Left ventricle myocardium inferior (tissue), 1 donor: ENCODE results near the gene NEK10. TPM values are rescaled to one million over a fixed set of nuclear protein-coding genes. Genes with fewer than 3 reads are reported as not detected.
A peak's percentile ranks its signal among the peaks of the same experiment; 100 is the strongest.

Source experiments
- DNase-seq: peaks from one replicate; pipeline ENCODE4 v3.0.0-alpha.2; 2020
- H3K27ac ChIP-seq: fragments of 200-600 bp; replicated peaks from 2 replicates; pipeline ENCODE4 v1.8.0; 2021
- H3K27me3 ChIP-seq: fragments of 200-600 bp; 2 replicates; pipeline ENCODE4 v1.8.0; 2021; ENCODE audit warnings: low read depth
- H3K36me3 ChIP-seq: fragments of 200-600 bp; 2 replicates; pipeline ENCODE4 v1.8.0; 2021
- H3K4me1 ChIP-seq: fragments of 200-600 bp; 2 replicates; pipeline ENCODE4 v1.8.0; 2021
- H3K4me3 ChIP-seq: fragments of 200-600 bp; 2 replicates; pipeline ENCODE4 v1.8.0; 2021; ENCODE audit warnings: mild to moderate bottlenecking, moderate library complexity
- H3K9me3 ChIP-seq: fragments of 200-600 bp; replicated peaks from 2 replicates; pipeline ENCODE4 v1.8.0; 2021
- intact Hi-C: fragments of 100-400 bp; cut with micrococcal nuclease; formaldehyde crosslinking; loops from one replicate; pipeline ENCODE4 v1.11.0; 2022
- total RNA-seq: library from RNA; stranded (reverse); fragmentation: NEBNext Ultra II Directional; extraction: Animal tissue kit (Norgen Biotek cat#: 25700); gene quantifications from one replicate; pipeline ENCODE4 v1.2.1, GENCODE V29; 2021
- TF ChIP-seq, protein P1 (sequence below): fragments of 200-600 bp; IDR thresholded peaks from 2 replicates; pipeline ENCODE4 v1.8.0; 2021; ENCODE audit warnings: antibody characterized with exemption, mild to moderate bottlenecking, borderline replicate concordance
- donor health status: DM: no; HTN: yes; CAD: no; lungs with severe emphysema.

Gene NEK10
- total RNA-seq, 1 donor from 2014 or later: 11.5 TPM

DNA sequence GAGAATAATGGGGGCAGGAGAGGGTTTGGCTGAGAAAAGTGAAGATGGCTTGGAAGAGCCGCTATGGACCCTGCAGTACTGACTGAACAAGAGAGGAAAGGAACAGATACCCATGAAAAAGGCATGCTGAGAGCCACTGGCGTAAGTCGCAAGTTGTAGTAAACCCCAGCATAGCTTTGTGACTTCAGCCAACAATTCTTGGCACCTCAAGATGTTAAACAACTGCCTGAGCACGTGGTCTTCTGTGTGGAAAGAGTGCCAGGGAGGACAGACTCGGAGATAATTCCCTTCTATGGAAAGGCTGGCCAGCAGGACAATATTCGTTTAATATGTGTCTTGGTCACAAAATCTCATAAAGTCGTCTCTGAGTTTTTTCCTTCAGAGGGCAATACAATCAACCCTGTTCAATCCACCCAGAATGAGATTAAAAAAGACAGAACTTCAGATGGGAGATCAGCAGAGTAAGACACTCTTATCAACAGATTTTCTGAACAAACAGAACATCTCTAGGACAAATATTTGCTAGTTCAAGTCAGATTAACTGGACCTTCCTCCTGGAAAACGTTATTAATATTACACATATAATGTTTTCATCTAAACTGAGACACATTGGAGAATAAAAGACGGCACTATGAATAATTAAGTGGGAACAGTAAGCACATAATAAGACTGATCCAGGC lies 49.2 kb downstream of the NEK10 start:
- Histone ChIP-seq H3K9me3 (no peaks in the 10 kb centered on the region), H3K27me3 (no peaks in the 10 kb centered on the region), H3K4me3 (no peak overlapping the region), H3K27ac (peak overlapping the region; percentile 61), H3K4me1 (peaks cover 21% of the 10 kb centered on the region), H3K36me3 (peaks cover 3% of the 10 kb centered on the region)
- intact Hi-C loops: loop anchor here (10.0 kb wide), 1 partner anchor 365 kb away; no protein-coding TSS in a partner anchor
- TF ChIP-seq, protein P1, sequence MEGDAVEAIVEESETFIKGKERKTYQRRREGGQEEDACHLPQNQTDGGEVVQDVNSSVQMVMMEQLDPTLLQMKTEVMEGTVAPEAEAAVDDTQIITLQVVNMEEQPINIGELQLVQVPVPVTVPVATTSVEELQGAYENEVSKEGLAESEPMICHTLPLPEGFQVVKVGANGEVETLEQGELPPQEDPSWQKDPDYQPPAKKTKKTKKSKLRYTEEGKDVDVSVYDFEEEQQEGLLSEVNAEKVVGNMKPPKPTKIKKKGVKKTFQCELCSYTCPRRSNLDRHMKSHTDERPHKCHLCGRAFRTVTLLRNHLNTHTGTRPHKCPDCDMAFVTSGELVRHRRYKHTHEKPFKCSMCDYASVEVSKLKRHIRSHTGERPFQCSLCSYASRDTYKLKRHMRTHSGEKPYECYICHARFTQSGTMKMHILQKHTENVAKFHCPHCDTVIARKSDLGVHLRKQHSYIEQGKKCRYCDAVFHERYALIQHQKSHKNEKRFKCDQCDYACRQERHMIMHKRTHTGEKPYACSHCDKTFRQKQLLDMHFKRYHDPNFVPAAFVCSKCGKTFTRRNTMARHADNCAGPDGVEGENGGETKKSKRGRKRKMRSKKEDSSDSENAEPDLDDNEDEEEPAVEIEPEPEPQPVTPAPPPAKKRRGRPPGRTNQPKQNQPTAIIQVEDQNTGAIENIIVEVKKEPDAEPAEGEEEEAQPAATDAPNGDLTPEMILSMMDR: no peak
- DNase-seq: no peak

DNA sequence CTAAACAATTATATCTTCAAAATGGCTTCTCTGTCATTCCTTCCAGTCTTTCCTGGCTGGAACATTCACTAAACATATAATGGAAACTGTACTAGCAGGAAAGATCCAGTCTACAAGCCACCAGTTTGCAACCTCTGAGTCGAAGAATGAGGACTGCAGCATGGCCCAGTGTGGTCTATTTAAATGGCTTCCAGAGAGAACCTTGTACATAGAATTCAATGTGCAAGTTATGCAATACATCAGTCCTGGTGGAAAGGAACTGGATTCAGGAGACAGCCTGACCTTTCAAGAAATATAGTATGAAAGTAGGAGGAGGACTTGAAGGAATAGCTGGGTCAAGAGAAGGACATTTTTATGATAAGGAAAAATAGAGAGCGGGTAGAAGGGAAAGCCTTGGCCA lies 49.9 kb downstream of the NEK10 start:
- Histone ChIP-seq H3K4me3 (no peak overlapping the region), H3K27ac (peak overlapping the region; percentile 61), H3K4me1 (peaks cover 21% of the 10 kb centered on the region), H3K36me3 (peaks cover 3% of the 10 kb centered on the region), H3K27me3 (no peaks in the 10 kb centered on the region), H3K9me3 (no peaks in the 10 kb centered on the region)
- TF ChIP-seq, protein P1: no peak
- intact Hi-C loops: loop anchor here (10.0 kb wide), 1 partner anchor 365 kb away; no protein-coding TSS in a partner anchor
- no peak for DNase-seq

DNA sequence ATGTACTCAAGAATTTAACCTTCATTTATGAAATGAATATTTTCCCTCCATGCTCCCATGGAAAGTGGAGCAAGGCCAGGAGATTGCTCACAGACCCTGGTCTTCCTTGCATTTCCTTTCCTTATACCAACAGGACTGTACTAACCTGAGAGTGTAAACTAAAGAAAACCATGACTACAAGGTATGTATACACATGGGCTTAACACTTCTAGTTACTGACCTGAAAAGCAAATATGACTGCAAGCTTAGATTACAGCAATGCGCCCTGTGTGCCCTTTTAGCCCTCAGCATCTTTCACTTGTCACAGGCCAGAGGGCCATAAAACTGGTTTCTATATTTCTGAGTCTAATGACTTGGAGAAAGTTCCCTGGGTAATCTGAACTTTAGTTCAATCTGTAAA lies 52.1 kb downstream of the NEK10 start:
- intact Hi-C loops: loop anchor here (10.0 kb wide), 1 partner anchor 368 kb away; no protein-coding TSS in a partner anchor
- H3K9me3 ChIP-seq: no peaks in the 10 kb centered on the region
- peaks cover 3% of the 10 kb centered on the region for H3K36me3 ChIP-seq
- no peak for DNase-seq
- H3K27ac ChIP-seq: peak overlapping the region; percentile 13
- TF ChIP-seq, protein P1: no peak
- H3K27me3 ChIP-seq: no peaks in the 10 kb centered on the region
- H3K4me1 ChIP-seq: peaks cover 24% of the 10 kb centered on the region
- H3K4me3 ChIP-seq: no peak overlapping the region

DNA sequence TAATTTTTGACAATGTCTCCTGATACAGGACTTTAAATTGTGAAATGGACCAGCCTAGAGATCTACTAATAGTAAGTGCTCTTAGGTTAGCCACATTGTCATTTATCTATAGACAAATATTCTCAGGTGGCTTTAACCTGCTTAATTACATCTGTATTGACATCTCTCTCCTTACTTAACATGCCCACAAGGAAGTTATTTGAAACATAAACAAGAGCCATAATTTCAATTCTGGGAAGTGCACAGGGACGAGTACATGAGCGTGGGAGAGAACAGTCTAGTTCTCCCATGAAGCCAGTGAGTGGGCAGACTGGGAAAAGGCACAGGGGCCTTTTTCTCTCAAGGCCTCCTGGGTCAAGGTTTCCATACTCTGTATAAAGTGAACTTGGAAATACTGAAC lies 54.2 kb downstream of the NEK10 start:
- DNase-seq: no peak
- TF ChIP-seq, protein P1: no peak
- Histone ChIP-seq H3K4me1 (peaks cover 19% of the 10 kb centered on the region), H3K4me3 (no peak overlapping the region), H3K9me3 (no peaks in the 10 kb centered on the region), H3K27me3 (no peaks in the 10 kb centered on the region), H3K36me3 (no peaks in the 10 kb centered on the region), H3K27ac (no peak overlapping the region)
- intact Hi-C loops: loop anchor here (10.0 kb wide), 1 partner anchor 370 kb away; no protein-coding TSS in a partner anchor

DNA sequence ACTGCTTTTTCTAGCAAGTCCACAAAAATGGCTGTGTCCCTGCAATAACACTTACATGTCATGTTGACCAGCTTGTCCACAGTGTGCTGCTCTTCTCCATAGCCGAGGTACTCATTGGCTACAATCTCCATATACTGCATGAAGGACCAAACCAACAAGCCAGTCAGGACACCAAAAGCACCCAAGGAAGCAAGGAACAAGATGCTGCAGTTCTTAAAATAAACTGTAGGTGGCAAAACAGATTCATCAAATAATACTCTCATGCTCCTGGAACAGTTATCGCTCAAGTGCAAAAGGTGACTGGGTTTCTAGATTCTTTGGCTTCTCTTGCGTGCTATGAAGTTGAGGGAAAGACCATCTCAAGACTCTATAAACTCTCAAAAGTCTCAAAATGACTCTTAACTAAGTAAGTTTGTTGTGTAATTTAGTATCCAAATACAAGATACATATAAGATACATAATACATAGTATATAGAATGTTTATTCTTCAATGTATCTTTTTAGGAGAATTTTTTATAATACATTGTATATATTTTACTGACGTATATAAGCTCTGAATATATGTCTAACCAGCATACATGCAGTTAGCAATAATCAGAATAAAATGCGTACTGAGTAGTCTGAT lies 57.0 kb downstream of the NEK10 start:
- H3K36me3 ChIP-seq: no peaks in the 10 kb centered on the region
- intact Hi-C loops: loop anchor here (5.0 to 10.0 kb wide), 2 partner anchors 155 to 373 kb away; no protein-coding TSS in a partner anchor
- no peak overlapping the region for H3K27ac ChIP-seq
- TF ChIP-seq, protein P1: peak; percentile 86
- no peaks in the 10 kb centered on the region for H3K27me3 ChIP-seq
- H3K9me3 ChIP-seq: no peaks in the 10 kb centered on the region
- no peak for DNase-seq
- H3K4me1 ChIP-seq: peaks cover 9% of the 10 kb centered on the region
- no peak overlapping the region for H3K4me3 ChIP-seq
